ENCODE measurements around the gene KCTD6. TPM values are rescaled to one million over a fixed set of nuclear protein-coding genes. Genes with fewer than 3 reads are reported as not detected.

Gene KCTD6
- total RNA-seq, 1 donor from 2014 or later = 8.2 TPM

DNA sequence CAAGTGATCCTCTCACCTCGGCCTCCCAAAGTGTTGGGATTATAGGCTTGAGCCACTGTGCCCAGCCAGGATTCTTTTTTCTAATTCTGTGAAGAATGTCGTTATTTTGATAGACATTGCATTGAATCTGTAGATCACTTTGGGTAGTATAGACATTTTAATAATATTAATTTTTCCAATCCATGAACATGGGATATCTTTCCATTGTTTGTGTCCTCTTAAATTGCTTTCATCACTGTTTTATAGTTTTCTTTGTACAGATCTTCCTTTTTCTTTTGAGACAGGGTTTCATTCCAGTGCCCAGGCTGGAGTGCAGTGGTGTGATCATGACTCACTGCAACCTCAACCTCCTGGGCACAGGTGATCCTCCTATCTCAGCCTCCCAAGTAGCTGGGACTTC, 11.6 kb upstream of the KCTD6 start:
- H3K9me3 ChIP-seq = no peaks in the 10 kb centered on the region
- H3K4me3 ChIP-seq = no peak overlapping the region
- DNase-seq (no peak), ATAC-seq (no peak)
- H3K27me3 ChIP-seq (ENCODE audit: low read depth) = no peaks in the 10 kb centered on the region
- TF ChIP-seq, protein P1, sequence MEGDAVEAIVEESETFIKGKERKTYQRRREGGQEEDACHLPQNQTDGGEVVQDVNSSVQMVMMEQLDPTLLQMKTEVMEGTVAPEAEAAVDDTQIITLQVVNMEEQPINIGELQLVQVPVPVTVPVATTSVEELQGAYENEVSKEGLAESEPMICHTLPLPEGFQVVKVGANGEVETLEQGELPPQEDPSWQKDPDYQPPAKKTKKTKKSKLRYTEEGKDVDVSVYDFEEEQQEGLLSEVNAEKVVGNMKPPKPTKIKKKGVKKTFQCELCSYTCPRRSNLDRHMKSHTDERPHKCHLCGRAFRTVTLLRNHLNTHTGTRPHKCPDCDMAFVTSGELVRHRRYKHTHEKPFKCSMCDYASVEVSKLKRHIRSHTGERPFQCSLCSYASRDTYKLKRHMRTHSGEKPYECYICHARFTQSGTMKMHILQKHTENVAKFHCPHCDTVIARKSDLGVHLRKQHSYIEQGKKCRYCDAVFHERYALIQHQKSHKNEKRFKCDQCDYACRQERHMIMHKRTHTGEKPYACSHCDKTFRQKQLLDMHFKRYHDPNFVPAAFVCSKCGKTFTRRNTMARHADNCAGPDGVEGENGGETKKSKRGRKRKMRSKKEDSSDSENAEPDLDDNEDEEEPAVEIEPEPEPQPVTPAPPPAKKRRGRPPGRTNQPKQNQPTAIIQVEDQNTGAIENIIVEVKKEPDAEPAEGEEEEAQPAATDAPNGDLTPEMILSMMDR (IDR thresholded peaks at IDR 0.05) = no peak
- H3K4me1 ChIP-seq = peaks cover 25% of the 10 kb centered on the region
- intact Hi-C loops (cut with DNase I) = no loop called here
- H3K36me3 ChIP-seq = no peaks in the 10 kb centered on the region
- no peak overlapping the region for H3K27ac ChIP-seq

DNA sequence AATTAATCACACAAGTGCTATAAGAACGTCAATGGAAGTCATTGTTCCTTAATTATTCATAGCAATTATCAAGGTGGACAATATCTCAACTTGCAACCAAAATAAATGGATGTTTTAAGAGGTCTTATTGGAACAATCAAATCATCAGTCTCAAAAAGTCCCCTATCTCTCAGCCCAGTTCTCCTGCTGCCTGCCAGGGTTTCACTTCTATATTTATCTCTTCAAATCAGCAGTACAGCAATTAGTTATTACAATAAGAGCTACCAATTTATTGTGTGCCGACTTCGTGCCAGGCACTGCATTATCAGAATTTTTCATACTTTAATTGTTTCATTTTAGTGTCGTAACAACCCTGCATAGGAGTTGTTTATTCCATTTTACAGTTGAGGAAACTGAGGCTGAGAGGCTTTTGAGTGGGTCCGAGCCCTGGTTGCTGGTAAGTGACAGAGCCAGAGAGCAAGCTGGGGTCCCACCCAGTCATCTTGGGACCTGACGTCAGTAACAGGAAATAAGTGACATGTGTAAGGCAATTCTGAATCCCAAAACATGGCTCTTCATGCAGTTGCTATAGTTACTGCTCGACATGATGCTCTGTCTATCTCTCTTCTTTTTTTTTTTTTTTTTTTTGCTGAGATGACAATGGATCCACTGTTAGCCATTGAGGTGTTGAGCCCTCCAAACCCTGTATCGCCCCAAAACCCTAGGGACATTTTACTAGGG, 8.8 kb upstream of the KCTD6 start:
- Histone ChIP-seq H3K4me1 (peaks cover 24% of the 10 kb centered on the region), H3K36me3 (no peaks in the 10 kb centered on the region), H3K9me3 (no peaks in the 10 kb centered on the region), H3K4me3 (no peak overlapping the region), H3K27ac (no peak overlapping the region), H3K27me3 (ENCODE audit: low read depth) (no peaks in the 10 kb centered on the region)
- TF ChIP-seq, protein P1 (IDR thresholded peaks at IDR 0.05) = no peak
- ATAC-seq (no peak), DNase-seq (no peak)
- intact Hi-C loops (cut with DNase I) = no loop called here

DNA sequence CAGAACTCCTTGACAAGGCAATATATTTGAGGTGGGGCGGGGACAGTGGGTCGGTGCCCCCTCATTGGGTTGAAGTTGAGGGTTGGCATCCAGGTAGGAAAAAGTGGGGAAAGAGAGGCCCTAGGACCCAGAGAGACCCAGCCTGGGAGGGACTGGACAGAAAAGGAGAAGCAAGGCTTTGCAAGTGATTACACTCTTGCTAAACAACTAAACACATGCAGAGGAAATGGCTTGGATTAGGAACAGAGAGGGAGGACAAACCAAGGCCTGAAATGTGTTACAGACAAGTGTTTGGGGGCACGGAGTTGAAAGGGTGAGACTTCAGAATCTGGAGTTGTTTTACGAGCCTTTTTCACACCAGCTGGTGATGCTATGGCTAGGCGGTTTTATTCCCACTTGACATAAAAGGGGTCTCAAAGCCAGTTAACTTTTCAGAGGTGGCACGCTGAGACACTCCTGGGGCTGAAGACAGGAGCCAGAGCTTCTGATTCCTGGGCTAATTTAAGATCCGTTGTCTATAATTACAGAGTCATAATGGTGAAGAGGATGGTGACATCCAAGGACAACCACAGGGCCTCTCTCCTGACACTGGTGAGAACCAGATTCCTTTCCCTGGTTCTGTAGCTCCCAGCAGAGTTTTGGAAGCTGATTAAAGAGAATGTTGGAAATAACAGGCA, 7.7 kb upstream of the KCTD6 start:
- intact Hi-C loops (cut with DNase I) = no loop called here

DNA sequence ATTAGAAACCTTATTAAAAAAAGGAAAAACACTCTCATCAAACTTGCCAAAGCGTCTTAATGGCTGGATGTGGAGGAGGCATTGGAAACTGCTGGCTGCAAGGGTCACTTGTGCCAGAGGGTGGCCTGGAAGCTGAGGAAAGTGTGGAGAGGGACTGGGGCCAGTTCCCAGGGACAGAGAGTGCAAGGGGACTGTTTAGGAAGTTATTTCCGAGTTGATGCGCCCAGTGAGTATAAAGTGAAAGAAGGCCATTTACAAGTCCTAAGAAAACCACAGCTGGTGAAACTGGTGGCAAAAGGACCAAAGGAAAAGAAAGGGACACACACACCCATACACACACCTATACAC, 7.2 kb upstream of the KCTD6 start:
- Histone ChIP-seq H3K4me3 (no peak overlapping the region), H3K27ac (peak overlapping the region; percentile 31), H3K4me1 (peaks cover 24% of the 10 kb centered on the region), H3K9me3 (no peaks in the 10 kb centered on the region), H3K36me3 (no peaks in the 10 kb centered on the region), H3K27me3 (ENCODE audit: low read depth) (no peaks in the 10 kb centered on the region)
- TF ChIP-seq, protein P1 (IDR thresholded peaks at IDR 0.05) = no peak
- intact Hi-C loops (cut with DNase I) = no loop called here
- ATAC-seq (no peak), DNase-seq (no peak)

More for the DNA sequence above, 7.7 kb upstream of the KCTD6 start:
- Histone ChIP-seq H3K36me3 (no peaks in the 10 kb centered on the region), H3K4me3 (no peak overlapping the region), H3K27me3 (ENCODE audit: low read depth) (no peaks in the 10 kb centered on the region), H3K9me3 (no peaks in the 10 kb centered on the region), H3K4me1 (peaks cover 24% of the 10 kb centered on the region), H3K27ac (peak overlapping the region; percentile 31)
- DNase-seq (no peak), ATAC-seq (peak; percentile 50 to 56)
- TF ChIP-seq, protein P1 (IDR thresholded peaks at IDR 0.05) = no peak

- DNase-seq (no peak), ATAC-seq (no peak)
- Histone ChIP-seq H3K4me3 (no peak overlapping the region), H3K27ac (no peak overlapping the region), H3K9me3 (no peaks in the 10 kb centered on the region), H3K4me1 (peaks cover 27% of the 10 kb centered on the region), H3K27me3 (ENCODE audit: low read depth) (no peaks in the 10 kb centered on the region), H3K36me3 (no peaks in the 10 kb centered on the region)
- intact Hi-C loops (cut with DNase I) = no loop called here
- TF ChIP-seq, protein P1 (IDR thresholded peaks at IDR 0.05) = no peak
Observed at GRCh38 chr3:58485801-58486435, 6.0 kb upstream of the KCTD6 start.
